A549 (cell line): ENCODE measurements around the gene TCHHL1. TPM values are rescaled to one million over a fixed set of nuclear protein-coding genes. Genes with fewer than 3 reads are reported as not detected.

Source experiments
- ATAC-seq, 2 experiments: fragments of 200-7000 bp in 1 of 2; fragments of >200 bp in 1 of 2; cut with Nextera tagmentation in 1 of 2; cut with Tn5 transposase in 1 of 2; 3 replicates each; pipeline versions ENCODE4 v1.8.0 to v1.9.1; 2018 to 2020; ENCODE audit warnings: mild to moderate bottlenecking in 1 of 2, moderate library complexity in 1 of 2
- CTCF ChIA-PET: fragments of 300-600 bp; sonication (Branson Sonifier 250); formaldehyde crosslinking; extraction: SDS; loops from one replicate; lab custom pipeline; 2021; ENCODE audit warnings: antibody characterized with exemption, inconsistent platforms; lab: Yijun Ruan, JAX
- POLR2A ChIA-PET: fragments of 350-600 bp; formaldehyde crosslinking; extraction: SDS; loops from one replicate; lab custom pipeline; 2021; ENCODE audit warnings: antibody characterized with exemption, inconsistent platforms; lab: Yijun Ruan, JAX
- DNase-seq, 2 experiments: peaks; one replicate each; pipeline versions ENCODE4 v3.0.0 to v3.0.0-alpha.2; 2011 to 2016; ENCODE audit warnings: low read depth in 1 of 2, low spot score in 1 of 2
- FAIRE-seq: peaks from 2 replicates; lab custom pipeline; 2011; peaks lifted over from hg19 to GRCh38; lab: Jason Lieb, UNC
- H3K27ac ChIP-seq, 2 experiments: fragments of >200 bp; sonication (Bioruptor Twin); formaldehyde crosslinking; 3 replicates each; pipeline ENCODE4 v1.5.1; 2016 to 2017
- H3K4me1 ChIP-seq: fragments of >200 bp; sonication (Bioruptor Twin); formaldehyde crosslinking; 3 replicates; pipeline ENCODE4 v1.6.1; 2016
- H3K4me2 ChIP-seq: fragments of >200 bp; sonication (Bioruptor Twin); formaldehyde crosslinking; 3 replicates; pipeline ENCODE4 v1.6.1; 2016
- H3K4me3 ChIP-seq: fragments of >200 bp; sonication (Bioruptor Twin); formaldehyde crosslinking; 3 replicates; pipeline ENCODE4 v1.5.1; 2016
- H3K9me3 ChIP-seq: fragments of >200 bp; sonication (Bioruptor Twin); formaldehyde crosslinking; 3 replicates; pipeline ENCODE4 v1.6.1; 2016
- BCL3 ChIP-seq: fragments of >200 bp; sonication (Bioruptor Twin); formaldehyde crosslinking; IDR thresholded peaks from 3 replicates; pipeline ENCODE4 v1.6.1; 2016
- BHLHE40 ChIP-seq: IDR thresholded peaks from 2 replicates; pipeline ENCODE4 v1.6.1; 2012; ENCODE audit warnings: low read depth, low read length, inconsistent platforms
- CBX2 ChIP-seq: fragments of 200-600 bp; sonication (generic); IDR thresholded peaks from 2 replicates; pipeline ENCODE4 v1.6.1; 2016; ENCODE audit warnings: low read depth, mild to moderate bottlenecking, borderline replicate concordance
- CBX8 ChIP-seq: fragments of 200-600 bp; sonication (generic); IDR thresholded peaks from 2 replicates; pipeline ENCODE4 v1.6.1; 2016
- CTCF ChIP-seq: fragments of >200 bp; sonication (Bioruptor Twin); formaldehyde crosslinking; IDR thresholded peaks from 3 replicates; pipeline ENCODE4 v1.5.1; 2016
- EHF ChIP-seq: fragments of 250-450 bp; sonication (Bioruptor Pico); IDR thresholded peaks from 2 replicates; pipeline ENCODE4 v1.5.0; 2020; ENCODE audit warnings: mild to moderate bottlenecking
- FOXS1 ChIP-seq: fragments of 250-450 bp; sonication (Bioruptor Pico); IDR thresholded peaks from 2 replicates; pipeline ENCODE4 v1.5.0; 2020; ENCODE audit warnings: mild to moderate bottlenecking, moderate library complexity
- HOXB13 ChIP-seq: fragments of 250-450 bp; sonication (Bioruptor Pico); IDR thresholded peaks from 2 replicates; pipeline ENCODE4 v1.5.0; 2020; ENCODE audit warnings: low read depth, mild to moderate bottlenecking, moderate library complexity
- HOXB5 ChIP-seq: fragments of 250-450 bp; sonication (Bioruptor Pico); IDR thresholded peaks from 2 replicates; pipeline ENCODE4 v1.5.0; 2020; ENCODE audit warnings: mild to moderate bottlenecking, moderate library complexity
- JUNB ChIP-seq: fragments of >200 bp; sonication (Bioruptor Twin); formaldehyde crosslinking; IDR thresholded peaks from 2 replicates; pipeline ENCODE4 v1.6.1; 2016
- KDM5A ChIP-seq: fragments of 200-600 bp; sonication (generic); IDR thresholded peaks from 2 replicates; pipeline ENCODE4 v1.6.1; 2016; ENCODE audit warnings: antibody characterized with exemption, mild to moderate bottlenecking
- MAX ChIP-seq: IDR thresholded peaks from 2 replicates; pipeline ENCODE4 v1.6.1; 2012
- MAZ ChIP-seq: fragments of 150-350 bp; IDR thresholded peaks from 2 replicates; pipeline ENCODE4 v1.6.1; 2014; ENCODE audit warnings: antibody characterized with exemption, low read depth, low read length, borderline replicate concordance
- MYC ChIP-seq: IDR thresholded peaks from 2 replicates; pipeline ENCODE4 v1.6.1; 2012; ENCODE audit warnings: mild to moderate bottlenecking, inconsistent platforms, low read length, improper control_type of control experiment, borderline replicate concordance
- PBX3 ChIP-seq: IDR thresholded peaks from 2 replicates; pipeline ENCODE4 v1.6.1; 2012
- RAD21 ChIP-seq, 2 experiments: fragments of >200 bp in 1 of 2; sonication (Bioruptor Twin) in 1 of 2; formaldehyde crosslinking in 1 of 2; IDR thresholded peaks in 1 of 2; conservative IDR thresholded peaks in 1 of 2; 2 replicates in 1 of 2; 3 replicates in 1 of 2; pipeline ENCODE4 v1.6.1; 2012 to 2018; ENCODE audit warnings: inconsistent platforms in 1 of 2
- RARB ChIP-seq: fragments of 250-450 bp; sonication (Bioruptor Pico); IDR thresholded peaks from 2 replicates; pipeline ENCODE4 v1.8.0; 2021; ENCODE audit warnings: mild to moderate bottlenecking, moderate library complexity
- SMC3 ChIP-seq: fragments of >200 bp; sonication (Bioruptor Twin); formaldehyde crosslinking; IDR thresholded peaks from 3 replicates; pipeline ENCODE4 v1.6.1; 2018; ENCODE audit warnings: inconsistent platforms
- TP53 ChIP-seq: fragments of 250-450 bp; sonication (Bioruptor Pico); IDR thresholded peaks from 2 replicates; pipeline ENCODE4 v1.5.0; 2021; ENCODE audit warnings: mild to moderate bottlenecking, moderate library complexity
- ZFP36 ChIP-seq: fragments of 450-650 bp; IDR thresholded peaks from 2 replicates; pipeline ENCODE4 v1.6.1; 2014; ENCODE audit warnings: borderline replicate concordance; ENCODE audit not compliant: partially characterized antibody
- ZNF302 ChIP-seq: fragments of 250-450 bp; sonication (Bioruptor Pico); IDR thresholded peaks from 2 replicates; pipeline ENCODE4 v1.9.0; 2021; ENCODE audit warnings: inconsistent platforms, mild to moderate bottlenecking, moderate library complexity
- ZSCAN20 ChIP-seq: fragments of 250-450 bp; sonication (Bioruptor Pico); IDR thresholded peaks from 2 replicates; pipeline ENCODE4 v1.8.0; 2022; ENCODE audit warnings: mild to moderate bottlenecking, moderate library complexity
- WGBS: methylation state at CpG from one replicate; pipeline ENCODE4 v1.1.6; 2017; ENCODE audit errors: missing lambda C conversion rate; 5-methylcytosine and 5-hydroxymethylcytosine counted together
- polyA plus RNA-seq, 4 experiments: library from polyadenylated mRNA; depleted of rRNA in 3 of 4; stranded (reverse); fragments of >200 nt; fragmentation: RNase III in 1 of 4; extraction: RNeasy Plus Mini Kit Qiagen cat#74134 plus additional on column Dnase treatment in 1 of 4; gene quantifications; 2 replicates in 3 of 4; 3 replicates in 1 of 4; pipeline ENCODE4 v1.2.3, GENCODE V29; 2011 to 2017
- TF ChIP-seq, protein P1 (sequence below): fragments of 250-450 bp; sonication (Bioruptor Pico); IDR thresholded peaks from 2 replicates; pipeline ENCODE4 v1.5.0; 2021; ENCODE audit warnings: mild to moderate bottlenecking, moderate library complexity, borderline replicate concordance
- TF ChIP-seq, protein P2 (sequence below): fragments of 200-600 bp; sonication (generic); IDR thresholded peaks from 2 replicates; pipeline ENCODE4 v1.6.1; 2016; ENCODE audit warnings: antibody characterized with exemption, mild to moderate bottlenecking, moderate library complexity

TCHHL1 gene
- polyA plus RNA-seq, 2 of the 4 experiments (the other 2 are of a cell fraction), result not detected

- no peak for FAIRE-seq
- CTCF ChIA-PET, result interaction anchor here (0.7 to 3.0 kb wide), 4 partner anchors 9 to 150 kb away, joined by 3 to 11 read pairs (median 6); no protein-coding TSS in a partner anchor
- no peak for ATAC-seq
- Histone ChIP-seq H3K9me3 (no peaks in the 10 kb centered on the region), H3K4me2 (no peak overlapping the region)
- POLR2A ChIA-PET, result interaction anchor here (1.0 to 1.5 kb wide), 2 partner anchors 9 to 47 kb away, joined by 3 to 6 read pairs; no protein-coding TSS in a partner anchor
- TF ChIP-seq BHLHE40 (no peak), CBX2 (no peak), BCL3 (no peak), RARB (CRISPR knock-in tag) (no peak), CTCF (no peak), MAZ (no peak), TP53 (CRISPR knock-in tag) (no peak), HOXB5 (CRISPR knock-in tag) (no peak)
- TF ChIP-seq, protein P1, sequence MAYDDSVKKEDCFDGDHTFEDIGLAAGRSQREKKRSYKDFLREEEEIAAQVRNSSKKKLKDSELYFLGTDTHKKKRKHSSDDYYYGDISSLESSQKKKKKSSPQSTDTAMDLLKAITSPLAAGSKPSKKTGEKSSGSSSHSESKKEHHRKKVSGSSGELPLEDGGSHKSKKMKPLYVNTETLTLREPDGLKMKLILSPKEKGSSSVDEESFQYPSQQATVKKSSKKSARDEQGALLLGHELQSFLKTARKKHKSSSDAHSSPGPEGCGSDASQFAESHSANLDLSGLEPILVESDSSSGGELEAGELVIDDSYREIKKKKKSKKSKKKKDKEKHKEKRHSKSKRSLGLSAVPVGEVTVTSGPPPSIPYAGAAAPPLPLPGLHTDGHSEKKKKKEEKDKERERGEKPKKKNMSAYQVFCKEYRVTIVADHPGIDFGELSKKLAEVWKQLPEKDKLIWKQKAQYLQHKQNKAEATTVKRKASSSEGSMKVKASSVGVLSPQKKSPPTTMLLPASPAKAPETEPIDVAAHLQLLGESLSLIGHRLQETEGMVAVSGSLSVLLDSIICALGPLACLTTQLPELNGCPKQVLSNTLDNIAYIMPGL (CRISPR knock-in tag), result no peak
- TF ChIP-seq, all 56 proteins: peak for 0
- 88% methylated on average over 1 of the region's 1 CpG for WGBS
- no peak overlapping the region for H3K27ac ChIP-seq
- no peak for DNase-seq
- H3K4me1 ChIP-seq, result peaks cover 6% of the 10 kb centered on the region; the same call in 2 of the 3 replicates
- H3K4me3 ChIP-seq, result no peak overlapping the region
Measured at GRCh38 chr1:152039461-152039860, 49.4 kb downstream of the TCHHL1 start.

DNA sequence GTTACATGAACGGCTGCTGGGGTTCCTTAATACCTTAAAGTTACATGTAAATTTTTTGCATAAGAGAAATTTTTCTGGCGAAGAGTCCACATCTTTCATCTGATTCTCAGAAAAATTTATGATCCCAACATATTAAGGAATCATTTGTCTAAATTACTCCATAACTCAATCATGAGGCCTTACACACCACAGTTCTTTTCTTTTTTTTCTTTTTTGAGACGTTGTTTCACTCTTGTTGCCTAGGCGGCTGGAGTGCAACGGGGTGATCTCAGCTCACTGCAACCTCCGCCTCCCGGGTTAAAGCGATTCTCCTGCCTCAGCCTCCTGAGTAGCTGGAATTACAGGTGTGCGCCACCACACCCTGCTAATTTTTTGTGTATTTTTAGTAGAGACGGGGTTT lies 50.0 kb downstream of the TCHHL1 start:
- CTCF ChIA-PET, result interaction anchor here (0.9 to 3.4 kb wide), 7 partner anchors 10 to 420 kb away, joined by 3 to 16 read pairs (median 4); no protein-coding TSS in a partner anchor
- DNase-seq (no peak), FAIRE-seq (no peak), ATAC-seq (no peak)
- Histone ChIP-seq H3K4me1 (peaks cover 11% of the 10 kb centered on the region), H3K4me2 (no peak overlapping the region), H3K4me3 (no peak overlapping the region), H3K9me3 (no peaks in the 10 kb centered on the region), H3K27ac (no peak overlapping the region)
- no peak for TF ChIP-seq CBX8
- TF ChIP-seq ZFP36, result no peak
- TF ChIP-seq, protein P2, sequence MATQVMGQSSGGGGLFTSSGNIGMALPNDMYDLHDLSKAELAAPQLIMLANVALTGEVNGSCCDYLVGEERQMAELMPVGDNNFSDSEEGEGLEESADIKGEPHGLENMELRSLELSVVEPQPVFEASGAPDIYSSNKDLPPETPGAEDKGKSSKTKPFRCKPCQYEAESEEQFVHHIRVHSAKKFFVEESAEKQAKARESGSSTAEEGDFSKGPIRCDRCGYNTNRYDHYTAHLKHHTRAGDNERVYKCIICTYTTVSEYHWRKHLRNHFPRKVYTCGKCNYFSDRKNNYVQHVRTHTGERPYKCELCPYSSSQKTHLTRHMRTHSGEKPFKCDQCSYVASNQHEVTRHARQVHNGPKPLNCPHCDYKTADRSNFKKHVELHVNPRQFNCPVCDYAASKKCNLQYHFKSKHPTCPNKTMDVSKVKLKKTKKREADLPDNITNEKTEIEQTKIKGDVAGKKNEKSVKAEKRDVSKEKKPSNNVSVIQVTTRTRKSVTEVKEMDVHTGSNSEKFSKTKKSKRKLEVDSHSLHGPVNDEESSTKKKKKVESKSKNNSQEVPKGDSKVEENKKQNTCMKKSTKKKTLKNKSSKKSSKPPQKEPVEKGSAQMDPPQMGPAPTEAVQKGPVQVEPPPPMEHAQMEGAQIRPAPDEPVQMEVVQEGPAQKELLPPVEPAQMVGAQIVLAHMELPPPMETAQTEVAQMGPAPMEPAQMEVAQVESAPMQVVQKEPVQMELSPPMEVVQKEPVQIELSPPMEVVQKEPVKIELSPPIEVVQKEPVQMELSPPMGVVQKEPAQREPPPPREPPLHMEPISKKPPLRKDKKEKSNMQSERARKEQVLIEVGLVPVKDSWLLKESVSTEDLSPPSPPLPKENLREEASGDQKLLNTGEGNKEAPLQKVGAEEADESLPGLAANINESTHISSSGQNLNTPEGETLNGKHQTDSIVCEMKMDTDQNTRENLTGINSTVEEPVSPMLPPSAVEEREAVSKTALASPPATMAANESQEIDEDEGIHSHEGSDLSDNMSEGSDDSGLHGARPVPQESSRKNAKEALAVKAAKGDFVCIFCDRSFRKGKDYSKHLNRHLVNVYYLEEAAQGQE, result no peak
- TF ChIP-seq ZNF302 (CRISPR knock-in tag), result no peak
- TF ChIP-seq MYC, result no peak
- no peak for TF ChIP-seq ZSCAN20
- TF ChIP-seq MAZ, result no peak
- no peak for TF ChIP-seq RAD21 (conservative IDR thresholded peaks at IDR 0.05 in 1 of 2, IDR thresholded peaks at IDR 0.05 in 1 of 2)
- TF ChIP-seq HOXB13 (CRISPR knock-in tag), result no peak
- TF ChIP-seq FOXS1 (CRISPR knock-in tag), result no peak
- no peak for TF ChIP-seq KDM5A
- TF ChIP-seq EHF (CRISPR knock-in tag), result no peak
- TF ChIP-seq SMC3, result no peak
- no peak for TF ChIP-seq BCL3
- no peak for TF ChIP-seq JUNB
- TF ChIP-seq MAX, result no peak
- no peak for TF ChIP-seq PBX3
- 93% methylated on average over 10 of the region's 10 CpGs for WGBS
- POLR2A ChIA-PET, result interaction anchor here (1.5 kb wide), 1 partner anchor 9 kb away, joined by 6 read pairs; no protein-coding TSS in a partner anchor
